Left ventricle myocardium inferior (tissue), 1 donor: Measurements from ENCODE around the gene SAMM50. TPM values are rescaled to one million over a fixed set of nuclear protein-coding genes. Genes with fewer than 3 reads are reported as not detected.
A peak's percentile ranks its signal among the peaks of the same experiment; 100 is the strongest.

Experiments used
- DNase-seq: peaks from one replicate; pipeline ENCODE4 v3.0.0-alpha.2; 2020
- H3K27ac ChIP-seq: fragments of 200-600 bp; replicated peaks from 2 replicates; pipeline ENCODE4 v1.8.0; 2021
- H3K27me3 ChIP-seq: fragments of 200-600 bp; 2 replicates; pipeline ENCODE4 v1.8.0; 2021; ENCODE audit warnings: low read depth
- H3K36me3 ChIP-seq: fragments of 200-600 bp; 2 replicates; pipeline ENCODE4 v1.8.0; 2021
- H3K4me1 ChIP-seq: fragments of 200-600 bp; 2 replicates; pipeline ENCODE4 v1.8.0; 2021
- H3K4me3 ChIP-seq: fragments of 200-600 bp; 2 replicates; pipeline ENCODE4 v1.8.0; 2021; ENCODE audit warnings: mild to moderate bottlenecking, moderate library complexity
- H3K9me3 ChIP-seq: fragments of 200-600 bp; replicated peaks from 2 replicates; pipeline ENCODE4 v1.8.0; 2021
- CTCF ChIP-seq: fragments of 200-600 bp; IDR thresholded peaks from 2 replicates; pipeline ENCODE4 v1.8.0; 2021; ENCODE audit warnings: antibody characterized with exemption, mild to moderate bottlenecking, borderline replicate concordance
- intact Hi-C: fragments of 100-400 bp; cut with micrococcal nuclease; formaldehyde crosslinking; loops from one replicate; pipeline ENCODE4 v1.11.0; 2022
- total RNA-seq: library from RNA; stranded (reverse); fragmentation: NEBNext Ultra II Directional; extraction: Animal tissue kit (Norgen Biotek cat#: 25700); gene quantifications from one replicate; pipeline ENCODE4 v1.2.1, GENCODE V29; 2021
- donor health status: DM: no; HTN: yes; CAD: no; lungs with severe emphysema.

SAMM50 gene
- total RNA-seq, 1 donor from 2014 or later, result 72.0 TPM

- Histone ChIP-seq H3K27me3 (peaks cover 67% of the 10 kb centered on the region), H3K4me3 (no peak overlapping the region), H3K4me1 (peaks cover 5% of the 10 kb centered on the region), H3K36me3 (no peaks in the 10 kb centered on the region), H3K27ac (no peak overlapping the region), H3K9me3 (no peaks in the 10 kb centered on the region)
- intact Hi-C loops, result no loop called here
- DNase-seq, result no peak
- no peak for TF ChIP-seq CTCF
Measured at GRCh38 chr22:43928908-43929307, 26.3 kb upstream of the SAMM50 start.

- no peak for DNase-seq
- Histone ChIP-seq H3K9me3 (no peaks in the 10 kb centered on the region), H3K4me3 (no peak overlapping the region), H3K4me1 (no peaks in the 10 kb centered on the region), H3K27ac (no peak overlapping the region), H3K36me3 (no peaks in the 10 kb centered on the region), H3K27me3 (peaks cover 66% of the 10 kb centered on the region)
- intact Hi-C loops, result no loop called here
- TF ChIP-seq CTCF, result no peak
Measured at GRCh38 chr22:43931771-43932170, 23.5 kb upstream of the SAMM50 start.

- H3K9me3 ChIP-seq, result peaks cover 10% of the 10 kb centered on the region
- no peaks in the 10 kb centered on the region for H3K4me1 ChIP-seq
- no peak overlapping the region for H3K27ac ChIP-seq
- no peak for DNase-seq
- peaks cover 41% of the 10 kb centered on the region for H3K27me3 ChIP-seq
- TF ChIP-seq CTCF, result no peak
- H3K36me3 ChIP-seq, result no peaks in the 10 kb centered on the region
- intact Hi-C loops, result loop anchor here (10.0 kb wide), 1 partner anchor 57 kb away; no protein-coding TSS in a partner anchor
- H3K4me3 ChIP-seq, result no peak overlapping the region
Measured at GRCh38 chr22:43941449-43941848, 13.8 kb upstream of the SAMM50 start.

GRCh38 chr22:43944670-43945430 lies 10.4 kb upstream of the SAMM50 start:
- DNase-seq, result no peak
- no peak for TF ChIP-seq CTCF
- intact Hi-C loops, result loop anchor here (10.0 kb wide), 1 partner anchor 60 kb away; no protein-coding TSS in a partner anchor
- H3K9me3 ChIP-seq, result peaks cover 10% of the 10 kb centered on the region
- no peaks in the 10 kb centered on the region for H3K4me1 ChIP-seq
- no peak overlapping the region for H3K27ac ChIP-seq
- no peak overlapping the region for H3K4me3 ChIP-seq
- H3K27me3 ChIP-seq, result peaks cover 36% of the 10 kb centered on the region
- no peaks in the 10 kb centered on the region for H3K36me3 ChIP-seq

GRCh38 chr22:43945632-43946383 lies 9.4 kb upstream of the SAMM50 start:
- no peak overlapping the region for H3K4me3 ChIP-seq
- intact Hi-C loops, result loop anchor here (10.0 kb wide), 1 partner anchor 61 kb away; no protein-coding TSS in a partner anchor
- H3K9me3 ChIP-seq, result peaks cover 10% of the 10 kb centered on the region
- no peaks in the 10 kb centered on the region for H3K36me3 ChIP-seq
- peak; percentile 66 for TF ChIP-seq CTCF
- H3K4me1 ChIP-seq, result no peaks in the 10 kb centered on the region
- peak; percentile 30 for DNase-seq
- no peak overlapping the region for H3K27ac ChIP-seq
- H3K27me3 ChIP-seq, result peaks cover 31% of the 10 kb centered on the region
